Ascending aorta (tissue), 2 donors: Measurements from ENCODE around the gene CLASRP. TPM values are rescaled to one million over a fixed set of nuclear protein-coding genes. Genes with fewer than 3 reads are reported as not detected.

Experiments used
- DNase-seq, 2 donors: peaks; one replicate each; pipeline ENCODE4 v3.0.0-alpha.2; 2019; ENCODE audit warnings: low spot score in 2 of 2
- H3K27ac ChIP-seq, 2 donors: fragments of 200-600 bp; sonication (generic); one replicate each; pipeline ENCODE4 v1.5.1; 2016 to 2017; ENCODE audit warnings: mild to moderate bottlenecking in 1 of 2
- H3K27me3 ChIP-seq: fragments of 200-600 bp; sonication (generic); one replicate; pipeline ENCODE4 v1.5.1; 2017
- H3K36me3 ChIP-seq, 2 donors: fragments of 200-600 bp; sonication (generic); one replicate each; pipeline ENCODE4 v1.5.1; 2016
- H3K4me1 ChIP-seq, 2 donors: fragments of 200-600 bp; sonication (generic); one replicate each; pipeline ENCODE4 v1.5.1; 2016 to 2017; ENCODE audit warnings: mild to moderate bottlenecking in 1 of 2
- H3K4me3 ChIP-seq, 2 donors: fragments of 200-600 bp; sonication (generic); one replicate each; pipeline ENCODE4 v1.5.1; 2016 to 2017; ENCODE audit warnings: mild to moderate bottlenecking in 1 of 2
- H3K9me3 ChIP-seq, 2 donors: fragments of 200-600 bp; sonication (generic); one replicate each; pipeline ENCODE4 v1.5.1; 2016
- intact Hi-C: fragments of 100-400 bp; cut with DNase I; formaldehyde crosslinking; loops from one replicate; pipeline ENCODE4 v1.15.1; 2023
- total RNA-seq: library from RNA; depleted of rRNA; stranded (reverse); fragments of >200 nt; gene quantifications from one replicate; pipeline ENCODE4 v1.1.0, GENCODE V29; 2016
- TF ChIP-seq, protein P1 (sequence below), 3 experiments: fragments of 200-600 bp in 2 of 3; fragments of 450-650 bp in 1 of 3; sonication (generic) in 2 of 3; IDR thresholded peaks; one replicate each; pipeline ENCODE4 v1.5.1; 2016 to 2019; ENCODE audit warnings: antibody characterized with exemption in 3 of 3, mild to moderate bottlenecking in 1 of 3, moderate library complexity in 1 of 3

Gene CLASRP
- total RNA-seq, 1 donor from 2014 or later = 103 TPM

DNA sequence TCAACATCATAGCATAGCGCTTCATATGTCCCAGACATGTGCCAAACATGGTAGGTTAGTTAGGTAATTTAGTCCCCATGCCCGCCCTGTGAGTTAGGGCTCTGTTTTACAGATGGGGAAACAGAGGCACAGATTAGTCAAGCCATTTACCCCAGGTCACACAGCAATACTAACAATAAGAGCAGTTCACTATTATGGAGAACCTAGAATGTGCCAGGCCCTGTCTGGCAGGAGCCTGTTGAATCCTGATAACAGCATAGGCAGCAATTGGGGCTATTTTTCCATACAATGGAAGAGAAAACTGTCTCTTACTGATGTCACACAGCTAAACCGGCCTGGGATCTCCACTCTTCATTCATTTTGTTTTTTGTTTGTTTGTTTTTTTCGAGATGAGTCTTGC is 47.6 kb downstream of the CLASRP start:
- intact Hi-C loops = no loop called here
- no peak for DNase-seq
- H3K36me3 ChIP-seq = peaks cover 4 to 24% of the 10 kb centered on the region in 2 donors
- H3K4me1 ChIP-seq = peaks cover 5 to 7% of the 10 kb centered on the region in 2 donors
- TF ChIP-seq, protein P1, sequence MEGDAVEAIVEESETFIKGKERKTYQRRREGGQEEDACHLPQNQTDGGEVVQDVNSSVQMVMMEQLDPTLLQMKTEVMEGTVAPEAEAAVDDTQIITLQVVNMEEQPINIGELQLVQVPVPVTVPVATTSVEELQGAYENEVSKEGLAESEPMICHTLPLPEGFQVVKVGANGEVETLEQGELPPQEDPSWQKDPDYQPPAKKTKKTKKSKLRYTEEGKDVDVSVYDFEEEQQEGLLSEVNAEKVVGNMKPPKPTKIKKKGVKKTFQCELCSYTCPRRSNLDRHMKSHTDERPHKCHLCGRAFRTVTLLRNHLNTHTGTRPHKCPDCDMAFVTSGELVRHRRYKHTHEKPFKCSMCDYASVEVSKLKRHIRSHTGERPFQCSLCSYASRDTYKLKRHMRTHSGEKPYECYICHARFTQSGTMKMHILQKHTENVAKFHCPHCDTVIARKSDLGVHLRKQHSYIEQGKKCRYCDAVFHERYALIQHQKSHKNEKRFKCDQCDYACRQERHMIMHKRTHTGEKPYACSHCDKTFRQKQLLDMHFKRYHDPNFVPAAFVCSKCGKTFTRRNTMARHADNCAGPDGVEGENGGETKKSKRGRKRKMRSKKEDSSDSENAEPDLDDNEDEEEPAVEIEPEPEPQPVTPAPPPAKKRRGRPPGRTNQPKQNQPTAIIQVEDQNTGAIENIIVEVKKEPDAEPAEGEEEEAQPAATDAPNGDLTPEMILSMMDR (IDR thresholded peaks at IDR 0.05) = no peak
- H3K27me3 ChIP-seq = no peaks in the 10 kb centered on the region
- H3K9me3 ChIP-seq = no peaks in the 10 kb centered on the region
- no peak overlapping the region for H3K27ac ChIP-seq
- no peak overlapping the region for H3K4me3 ChIP-seq

DNA sequence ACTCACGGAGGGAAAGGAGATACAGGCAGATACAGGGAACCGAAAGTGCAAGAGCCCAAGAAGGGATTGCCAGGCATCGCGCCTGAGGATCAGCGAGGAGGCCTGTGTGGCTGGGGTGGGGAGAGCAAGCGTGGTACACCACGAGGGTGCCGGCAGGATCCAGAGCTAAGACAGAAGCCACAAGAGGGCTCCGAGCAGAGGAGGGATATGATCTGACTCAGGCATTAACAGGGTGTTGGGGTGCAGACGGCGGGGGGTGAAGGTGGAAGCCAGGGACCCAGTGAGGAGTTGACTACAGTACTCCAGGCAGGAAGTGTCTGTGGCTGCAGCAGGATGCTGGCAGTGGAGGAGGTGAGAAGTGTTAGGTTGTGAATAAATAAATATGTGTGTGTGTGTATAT is 48.7 kb downstream of the CLASRP start:
- H3K36me3 ChIP-seq = peaks cover 4 to 17% of the 10 kb centered on the region in 2 donors
- TF ChIP-seq, protein P1 (IDR thresholded peaks at IDR 0.05) = no peak
- H3K9me3 ChIP-seq = no peaks in the 10 kb centered on the region
- peaks cover 7 to 10% of the 10 kb centered on the region in 2 donors for H3K4me1 ChIP-seq
- peak in 1 of 2 donors; percentile 20 for DNase-seq
- H3K27me3 ChIP-seq = no peaks in the 10 kb centered on the region
- H3K4me3 ChIP-seq = no peak overlapping the region
- intact Hi-C loops = no loop called here
- H3K27ac ChIP-seq = no peak overlapping the region

DNA sequence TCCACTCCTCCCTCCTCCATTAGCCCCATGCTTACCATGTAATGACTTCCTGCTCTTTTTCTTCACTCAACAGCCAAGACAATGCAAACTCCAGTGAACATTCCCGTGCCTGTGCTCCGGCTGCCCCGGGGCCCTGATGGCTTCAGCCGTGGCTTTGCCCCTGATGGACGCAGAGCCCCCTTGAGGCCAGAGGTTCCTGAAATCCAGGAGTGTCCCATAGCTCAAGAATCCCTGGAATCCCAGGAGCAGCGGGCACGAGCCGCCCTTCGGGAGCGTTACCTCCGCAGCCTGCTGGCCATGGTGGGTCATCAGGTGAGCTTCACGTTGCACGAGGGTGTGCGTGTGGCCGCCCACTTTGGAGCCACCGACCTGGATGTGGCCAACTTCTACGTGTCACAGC is 51.2 kb downstream of the CLASRP start:
- Histone ChIP-seq H3K4me3 (no peak overlapping the region), H3K27ac (no peak overlapping the region), H3K36me3 (peaks cover 4 to 17% of the 10 kb centered on the region in 2 donors), H3K9me3 (no peaks in the 10 kb centered on the region), H3K4me1 (peaks cover 17 to 22% of the 10 kb centered on the region in 2 donors), H3K27me3 (no peaks in the 10 kb centered on the region)
- DNase-seq = no peak
- intact Hi-C loops = loop anchor here (2.0 to 5.0 kb wide), 2 partner anchors 161 to 317 kb away; partner anchors contain the start of genes MARK4, POLR1G and PPP1R13L
- TF ChIP-seq, protein P1 (IDR thresholded peaks at IDR 0.05) = no peak

DNA sequence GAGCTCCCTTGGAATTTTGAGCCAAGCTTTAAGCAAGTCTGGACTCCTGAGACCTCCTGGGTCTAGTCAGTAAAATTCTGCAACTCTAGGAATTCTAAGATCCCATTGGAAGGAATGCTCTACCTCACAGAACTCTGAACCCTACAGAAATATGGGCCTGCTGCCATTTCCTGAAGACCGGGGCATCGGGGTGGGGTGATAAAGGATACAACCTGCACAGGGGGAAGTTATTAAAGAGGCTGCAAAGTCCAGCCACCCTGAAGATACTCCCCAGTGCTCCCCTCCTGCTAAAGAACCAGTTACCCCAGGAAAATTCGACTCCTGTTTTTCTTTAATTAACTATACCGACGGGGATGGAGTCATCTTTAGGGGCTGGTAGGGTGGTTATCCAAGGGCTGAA is 51.8 kb downstream of the CLASRP start:
- intact Hi-C loops = loop anchor here (1.0 to 5.0 kb wide), 4 partner anchors 11 to 317 kb away; partner anchors contain the start of genes BLOC1S3, GEMIN7, MARK4 and POLR1G
- Histone ChIP-seq H3K4me1 (peaks cover 19 to 23% of the 10 kb centered on the region in 2 donors), H3K4me3 (peak overlapping the region; percentile 96 to 99), H3K36me3 (peaks cover 4 to 13% of the 10 kb centered on the region in 2 donors), H3K27me3 (no peaks in the 10 kb centered on the region), H3K9me3 (no peaks in the 10 kb centered on the region), H3K27ac (no peak overlapping the region)
- TF ChIP-seq, protein P1 (IDR thresholded peaks at IDR 0.05) = no peak
- DNase-seq = no peak

DNA sequence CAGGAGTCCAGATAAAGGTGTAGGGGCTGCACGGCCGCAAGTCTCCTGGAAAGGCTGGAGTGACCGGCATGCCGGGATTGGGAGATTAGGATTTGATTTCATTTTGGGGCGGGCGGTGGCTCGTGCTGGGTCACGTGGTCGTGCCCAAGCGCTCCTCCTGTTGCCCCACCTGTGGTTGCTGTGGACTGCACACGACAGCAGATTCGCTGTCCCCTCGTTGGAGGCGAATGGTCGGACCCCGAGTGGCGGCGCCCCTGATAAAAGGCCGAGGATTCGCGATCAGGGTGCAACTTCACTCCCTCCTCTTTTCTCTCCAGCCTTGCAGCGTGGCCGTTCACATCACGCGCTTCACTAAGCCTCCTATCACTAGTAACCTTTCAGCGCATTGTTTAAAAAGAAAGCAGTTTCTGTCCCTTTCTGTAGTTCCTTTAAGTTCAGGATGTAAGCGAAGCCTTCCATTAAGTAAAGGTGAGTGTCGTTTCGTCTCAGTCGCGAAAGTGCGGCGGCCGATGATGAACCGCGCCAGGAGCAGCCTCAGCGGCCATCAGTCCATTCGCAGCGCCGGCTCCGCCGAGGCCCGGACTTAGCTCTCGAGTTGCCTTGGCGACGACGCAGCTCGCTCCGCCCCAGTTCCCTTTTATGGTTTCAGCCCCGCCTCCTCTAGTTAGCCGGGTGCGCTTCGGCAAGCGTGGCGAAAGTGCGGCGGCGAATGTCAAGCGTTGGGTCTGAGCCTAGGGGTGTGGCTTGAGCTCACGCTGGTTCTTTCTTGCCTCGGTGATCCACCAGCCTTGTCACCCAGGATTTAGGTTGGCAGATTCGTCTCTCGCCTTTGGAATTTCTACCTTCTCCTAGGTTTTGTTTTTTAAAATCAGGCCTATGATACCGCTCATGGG is 52.4 kb downstream of the CLASRP start:
- H3K27ac ChIP-seq = peak overlapping the region; percentile 83 to 88
- H3K4me1 ChIP-seq = peaks cover 19 to 23% of the 10 kb centered on the region in 2 donors
- intact Hi-C loops = loop anchor here (1.0 to 5.0 kb wide), 4 partner anchors 12 to 316 kb away; partner anchors contain the start of genes BLOC1S3, GEMIN7, MARK4 and POLR1G
- H3K27me3 ChIP-seq = no peaks in the 10 kb centered on the region
- TF ChIP-seq, protein P1 (IDR thresholded peaks at IDR 0.05) = no peak
- H3K4me3 ChIP-seq = peak overlapping the region; percentile 96 to 99
- peak; percentile 88 to 99 for DNase-seq
- H3K36me3 ChIP-seq = peaks cover 4 to 13% of the 10 kb centered on the region in 2 donors
- H3K9me3 ChIP-seq = no peaks in the 10 kb centered on the region
